Caki2 (cell line): Measurements from ENCODE around the gene OLFML3. TPM values are rescaled to one million over a fixed set of nuclear protein-coding genes. Genes with fewer than 3 reads are reported as not detected.
"Not testable (repeated sequence)": the region's sequence is repeated elsewhere in the genome, so short reads cannot be mapped to it uniquely, and the experiment has no call there.

Experiments
- DNase-seq: peaks from one replicate; pipeline ENCODE4 v3.0.0-alpha.2; 2015; ENCODE audit warnings: low read depth
- in situ Hi-C: cut with HindIII; loops from 2 replicates; pipeline ENCODE4 v1.10.0; 2016; ENCODE audit warnings: low sequenced_read_pairs, low pct_unique_long_range_greater_than_20kb, mixed read lengths
- total RNA-seq: library from RNA; depleted of rRNA; stranded (reverse); fragments of >200 nt; shearing (Covaris generic); gene quantifications from 2 replicates; pipeline ENCODE4 v1.2.3, GENCODE V29; 2014; ENCODE audit warnings: low replicate concordance

OLFML3 gene
- total RNA-seq, 1 experiment from 2014 or later, result not detected

DNA sequence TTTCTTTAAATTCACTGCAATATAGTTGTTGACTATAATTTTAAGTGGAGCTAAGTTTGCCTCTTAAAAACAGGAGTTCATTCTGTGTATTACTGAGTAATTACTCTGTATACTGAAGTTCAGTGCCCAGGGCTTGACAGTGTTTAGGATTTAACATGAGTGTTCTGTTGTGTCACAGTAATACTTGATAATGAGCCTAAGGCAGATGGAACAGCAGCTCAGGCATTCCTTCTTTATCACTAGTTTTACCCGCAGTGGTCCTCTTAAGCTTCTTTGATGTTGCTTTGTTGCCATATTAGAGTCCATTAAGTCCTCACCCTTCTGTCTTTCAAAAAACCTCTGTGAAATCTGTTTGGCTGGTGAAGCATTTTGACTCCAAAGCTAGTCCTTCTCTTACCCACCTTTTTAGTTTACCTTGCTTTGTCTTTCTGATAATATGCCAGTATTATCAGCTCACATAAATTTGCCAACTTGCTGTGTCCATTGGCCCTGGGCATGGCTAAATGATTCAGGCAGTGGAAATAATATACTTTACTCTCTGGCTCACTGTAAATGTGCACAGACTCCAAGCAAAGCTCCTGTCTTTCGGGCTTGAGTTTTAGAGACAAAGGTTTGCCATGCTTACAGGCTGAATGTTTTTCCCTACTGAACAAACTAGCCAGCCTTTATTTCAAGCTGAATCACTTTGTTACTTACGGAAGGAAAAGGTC is 32.4 kb upstream of the OLFML3 start:
- in situ Hi-C loops, result no loop called here
- DNase-seq, result no peak

- DNase-seq, result no peak
- in situ Hi-C loops, result no loop called here
Measured at GRCh38 chr1:113947388-113948107, 31.7 kb upstream of the OLFML3 start.

DNA sequence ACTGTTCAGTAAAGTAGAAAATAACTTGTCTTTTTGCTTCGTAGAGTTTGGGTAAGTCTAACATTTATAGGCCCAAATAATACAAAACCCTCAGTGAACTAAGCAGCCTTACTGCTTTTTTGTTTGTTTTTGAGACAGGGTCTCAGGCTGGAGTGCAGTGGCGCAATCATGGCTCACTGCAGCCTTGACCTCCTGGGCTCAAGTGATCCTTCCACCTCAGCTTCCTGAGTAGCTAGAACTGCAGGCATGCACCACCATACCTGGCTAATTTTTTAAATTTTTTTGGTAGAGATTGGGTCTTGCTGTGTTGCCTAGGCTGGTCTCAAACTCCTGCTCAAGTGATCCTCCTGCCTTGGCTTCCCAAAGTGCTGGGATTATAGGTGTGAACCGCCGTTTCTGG is 31.1 kb upstream of the OLFML3 start:
- in situ Hi-C loops, DNase-seq: not testable (repeated sequence)

DNA sequence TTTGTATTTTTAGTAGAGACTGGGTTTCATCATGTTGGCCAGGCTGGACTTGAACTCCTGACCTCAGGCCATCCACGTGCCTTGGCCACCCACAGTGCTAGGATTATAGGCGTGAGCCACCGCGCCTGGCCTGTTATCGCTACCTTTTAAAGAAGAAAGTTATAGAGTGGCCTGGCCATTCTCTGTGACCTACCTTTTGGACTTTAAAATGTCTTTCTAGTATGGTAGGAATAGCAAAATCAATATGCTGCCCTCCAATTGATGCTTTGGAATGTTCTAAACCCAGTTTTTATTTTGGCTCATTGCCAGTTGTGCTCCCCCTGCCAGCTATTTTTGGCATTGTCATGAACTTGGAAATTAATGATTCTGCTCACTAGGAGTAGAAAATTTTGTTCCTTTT is 30.3 kb upstream of the OLFML3 start:
- in situ Hi-C loops, result no loop called here

GRCh38 chr1:113950908-113951307 is 28.4 kb upstream of the OLFML3 start:
- DNase-seq, result no peak
- in situ Hi-C loops, result no loop called here

More for the DNA sequence above, 30.3 kb upstream of the OLFML3 start:
- DNase-seq, result no peak

DNA sequence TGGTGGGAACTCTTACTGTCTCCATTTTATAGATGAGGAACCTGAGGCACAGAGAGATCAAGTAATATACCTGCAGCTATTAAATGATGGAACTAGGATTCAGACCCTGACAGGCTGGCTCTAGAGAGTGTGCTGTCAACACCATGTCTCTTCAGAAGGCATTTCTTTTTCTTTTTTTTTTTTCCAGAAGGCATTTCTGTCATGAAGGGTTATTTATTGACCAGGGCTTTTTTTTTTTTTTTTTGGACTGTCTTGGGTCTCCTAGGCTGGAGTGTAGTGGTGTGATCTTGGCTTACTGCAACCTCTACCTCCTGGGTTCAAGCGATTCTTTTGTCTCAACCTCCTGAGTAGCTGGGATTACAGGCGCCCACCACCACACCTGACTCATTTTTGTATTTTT is 27.6 kb upstream of the OLFML3 start:
- DNase-seq, result no peak
- in situ Hi-C loops, result no loop called here

DNA sequence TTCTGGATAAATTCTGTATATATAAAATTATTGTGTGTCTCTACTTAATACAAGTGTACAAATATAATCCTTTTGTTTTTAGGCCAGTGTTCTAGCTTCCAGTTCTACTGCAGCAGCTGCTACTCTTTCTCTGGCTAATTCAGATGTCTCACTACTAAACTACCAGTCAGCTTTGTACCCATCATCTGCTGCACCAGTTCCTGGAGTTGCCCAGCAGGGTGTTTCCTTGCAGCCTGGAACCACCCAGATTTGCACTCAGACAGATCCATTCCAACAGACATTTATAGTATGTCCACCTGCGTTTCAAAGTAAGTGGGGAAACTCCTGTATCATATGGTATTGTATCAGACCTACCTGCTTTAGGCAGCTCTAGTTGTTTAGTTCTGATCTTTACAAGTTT is 21.3 kb upstream of the OLFML3 start:
- in situ Hi-C loops, result no loop called here
- DNase-seq, result no peak

DNA sequence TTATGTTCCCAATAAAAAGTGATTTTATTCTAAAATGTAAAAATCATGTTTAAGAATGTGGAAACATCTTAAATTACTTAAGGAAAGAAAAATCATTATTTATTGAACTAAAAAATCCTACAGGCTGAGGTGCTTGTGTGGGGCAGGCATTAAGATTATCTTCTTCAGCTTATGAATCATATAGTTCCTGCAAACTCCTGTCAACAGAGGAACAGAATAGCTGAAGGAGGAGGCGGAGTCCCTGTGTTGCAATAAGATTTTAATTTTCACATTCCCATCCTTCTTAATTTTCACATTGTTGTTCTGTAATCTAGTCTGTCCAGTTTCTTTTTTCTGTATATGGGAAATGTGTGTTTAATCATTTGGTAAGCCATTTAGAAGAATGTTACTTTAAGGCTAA is 20.6 kb upstream of the OLFML3 start:
- no peak for DNase-seq
- in situ Hi-C loops, result no loop called here

DNA sequence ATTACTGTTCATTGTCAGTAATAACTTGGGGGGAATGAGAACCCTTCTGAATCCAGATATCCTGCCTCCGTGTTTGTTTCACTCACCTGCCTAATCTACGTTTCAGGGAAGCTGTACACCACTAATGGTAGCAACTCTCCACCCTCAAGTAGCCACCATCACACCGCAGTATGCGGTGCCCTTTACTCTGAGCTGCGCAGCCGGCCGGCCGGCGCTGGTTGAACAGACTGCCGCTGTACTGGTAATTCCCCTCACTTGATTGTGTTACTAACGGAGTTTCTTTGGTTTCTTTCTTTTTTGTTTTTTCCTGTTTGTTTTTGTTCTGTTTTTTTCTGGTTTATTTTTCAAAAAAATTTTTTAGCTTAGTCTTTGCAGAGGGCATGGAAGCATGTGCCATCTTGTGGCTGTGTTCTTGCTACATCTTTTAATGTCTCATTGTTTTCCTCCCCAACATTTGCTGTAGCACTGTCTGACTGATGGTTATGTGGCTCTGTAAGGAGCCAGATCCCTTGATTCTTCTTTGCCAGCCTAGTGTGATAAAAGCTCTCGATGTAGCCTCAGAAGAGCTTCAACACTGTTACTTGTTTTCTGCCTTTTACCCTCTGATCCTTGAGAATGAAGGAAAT is 15.9 kb upstream of the OLFML3 start:
- DNase-seq, result no peak
- in situ Hi-C loops, result no loop called here

GRCh38 chr1:113965703-113966412 is 13.4 kb upstream of the OLFML3 start:
- in situ Hi-C loops, result no loop called here
- no peak for DNase-seq

- in situ Hi-C loops, result no loop called here
Measured at GRCh38 chr1:113972954-113973353, 6.3 kb upstream of the OLFML3 start.

DNA sequence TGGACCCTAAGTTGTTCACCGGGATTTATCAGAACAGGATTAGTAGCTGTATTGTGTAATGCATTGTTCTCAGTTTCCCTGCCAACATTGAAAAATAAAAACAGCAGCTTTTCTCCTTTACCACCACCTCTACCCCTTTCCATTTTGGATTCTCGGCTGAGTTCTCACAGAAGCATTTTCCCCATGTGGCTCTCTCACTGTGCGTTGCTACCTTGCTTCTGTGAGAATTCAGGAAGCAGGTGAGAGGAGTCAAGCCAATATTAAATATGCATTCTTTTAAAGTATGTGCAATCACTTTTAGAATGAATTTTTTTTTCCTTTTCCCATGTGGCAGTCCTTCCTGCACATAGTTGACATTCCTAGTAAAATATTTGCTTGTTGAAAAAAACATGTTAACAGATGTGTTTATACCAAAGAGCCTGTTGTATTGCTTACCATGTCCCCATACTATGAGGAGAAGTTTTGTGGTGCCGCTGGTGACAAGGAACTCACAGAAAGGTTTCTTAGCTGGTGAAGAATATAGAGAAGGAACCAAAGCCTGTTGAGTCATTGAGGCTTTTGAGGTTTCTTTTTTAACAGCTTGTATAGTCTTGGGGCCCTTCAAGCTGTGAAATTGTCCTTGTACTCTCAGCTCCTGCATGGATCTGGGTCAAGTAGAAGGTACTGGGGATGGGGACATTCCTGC is 3.9 kb upstream of the OLFML3 start:
- DNase-seq, result no peak
- in situ Hi-C loops, result no loop called here

More at GRCh38 chr1:113972954-113973353, 6.3 kb upstream of the OLFML3 start:
- no peak for DNase-seq

DNA sequence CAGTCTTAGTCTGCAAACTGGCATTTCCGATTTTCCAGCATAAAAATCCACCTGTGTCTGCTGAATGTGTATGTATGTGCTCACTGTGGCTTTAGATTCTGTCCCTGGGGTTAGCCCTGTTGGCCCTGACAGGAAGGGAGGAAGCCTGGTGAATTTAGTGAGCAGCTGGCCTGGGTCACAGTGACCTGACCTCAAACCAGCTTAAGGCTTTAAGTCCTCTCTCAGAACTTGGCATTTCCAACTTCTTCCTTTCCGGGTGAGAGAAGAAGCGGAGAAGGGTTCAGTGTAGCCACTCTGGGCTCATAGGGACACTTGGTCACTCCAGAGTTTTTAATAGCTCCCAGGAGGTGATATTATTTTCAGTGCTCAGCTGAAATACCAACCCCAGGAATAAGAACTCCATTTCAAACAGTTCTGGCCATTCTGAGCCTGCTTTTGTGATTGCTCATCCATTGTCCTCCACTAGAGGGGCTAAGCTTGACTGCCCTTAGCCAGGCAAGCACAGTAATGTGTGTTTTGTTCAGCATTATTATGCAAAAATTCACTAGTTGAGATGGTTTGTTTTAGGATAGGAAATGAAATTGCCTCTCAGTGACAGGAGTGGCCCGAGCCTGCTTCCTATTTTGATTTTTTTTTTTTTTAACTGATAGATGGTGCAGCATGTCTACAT is 2.5 kb upstream of the OLFML3 start:
- in situ Hi-C loops, result no loop called here
- DNase-seq, result peak; percentile 45

DNA sequence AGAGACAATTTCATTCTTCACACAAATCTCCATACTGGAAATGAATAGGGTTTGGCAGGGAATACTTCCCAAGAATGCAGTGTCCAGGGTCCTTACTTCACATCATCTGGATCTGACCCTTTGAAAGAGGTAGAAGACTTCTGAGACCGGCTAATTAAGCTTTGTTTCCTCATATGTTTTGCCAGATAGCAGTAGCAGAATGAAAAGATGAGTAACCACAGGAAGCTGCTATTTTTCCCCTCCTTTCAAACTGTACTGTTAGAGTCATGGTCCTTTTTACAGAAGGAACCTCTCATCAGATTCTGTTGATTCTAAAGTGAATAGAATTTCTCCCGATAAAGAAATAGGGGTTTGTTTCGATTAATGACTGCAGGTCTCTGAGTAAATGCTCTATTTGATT is 1.4 kb upstream of the OLFML3 start:
- no peak for DNase-seq
- in situ Hi-C loops, result no loop called here

GRCh38 chr1:113980110-113980509 is 836 bp downstream of the OLFML3 start:
- in situ Hi-C loops, result no loop called here
- DNase-seq, result no peak

- no peak for DNase-seq
- in situ Hi-C loops, result no loop called here
Measured at GRCh38 chr1:113981962-113982931, 3.0 kb downstream of the OLFML3 start.

GRCh38 chr1:113982949-113983348 is 3.7 kb downstream of the OLFML3 start:
- no peak for DNase-seq
- in situ Hi-C loops, result no loop called here
